ENCODE measurements around the gene LRP6.

- TF ChIP-seq, protein P1, sequence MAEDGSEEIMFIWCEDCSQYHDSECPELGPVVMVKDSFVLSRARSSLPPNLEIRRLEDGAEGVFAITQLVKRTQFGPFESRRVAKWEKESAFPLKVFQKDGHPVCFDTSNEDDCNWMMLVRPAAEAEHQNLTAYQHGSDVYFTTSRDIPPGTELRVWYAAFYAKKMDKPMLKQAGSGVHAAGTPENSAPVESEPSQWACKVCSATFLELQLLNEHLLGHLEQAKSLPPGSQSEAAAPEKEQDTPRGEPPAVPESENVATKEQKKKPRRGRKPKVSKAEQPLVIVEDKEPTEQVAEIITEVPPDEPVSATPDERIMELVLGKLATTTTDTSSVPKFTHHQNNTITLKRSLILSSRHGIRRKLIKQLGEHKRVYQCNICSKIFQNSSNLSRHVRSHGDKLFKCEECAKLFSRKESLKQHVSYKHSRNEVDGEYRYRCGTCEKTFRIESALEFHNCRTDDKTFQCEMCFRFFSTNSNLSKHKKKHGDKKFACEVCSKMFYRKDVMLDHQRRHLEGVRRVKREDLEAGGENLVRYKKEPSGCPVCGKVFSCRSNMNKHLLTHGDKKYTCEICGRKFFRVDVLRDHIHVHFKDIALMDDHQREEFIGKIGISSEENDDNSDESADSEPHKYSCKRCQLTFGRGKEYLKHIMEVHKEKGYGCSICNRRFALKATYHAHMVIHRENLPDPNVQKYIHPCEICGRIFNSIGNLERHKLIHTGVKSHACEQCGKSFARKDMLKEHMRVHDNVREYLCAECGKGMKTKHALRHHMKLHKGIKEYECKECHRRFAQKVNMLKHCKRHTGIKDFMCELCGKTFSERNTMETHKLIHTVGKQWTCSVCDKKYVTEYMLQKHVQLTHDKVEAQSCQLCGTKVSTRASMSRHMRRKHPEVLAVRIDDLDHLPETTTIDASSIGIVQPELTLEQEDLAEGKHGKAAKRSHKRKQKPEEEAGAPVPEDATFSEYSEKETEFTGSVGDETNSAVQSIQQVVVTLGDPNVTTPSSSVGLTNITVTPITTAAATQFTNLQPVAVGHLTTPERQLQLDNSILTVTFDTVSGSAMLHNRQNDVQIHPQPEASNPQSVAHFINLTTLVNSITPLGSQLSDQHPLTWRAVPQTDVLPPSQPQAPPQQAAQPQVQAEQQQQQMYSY (CRISPR knock-in tag; IDR thresholded peaks at IDR 0.05) = no peak
- TF ChIP-seq SOX5 (CRISPR knock-in tag; IDR thresholded peaks at IDR 0.05; ENCODE audit: borderline replicate concordance) (no peak), FOXK1 (CRISPR knock-in tag; IDR thresholded peaks at IDR 0.05; ENCODE audit: borderline replicate concordance, low read depth) (no peak)
- TF ChIP-seq, protein P2, sequence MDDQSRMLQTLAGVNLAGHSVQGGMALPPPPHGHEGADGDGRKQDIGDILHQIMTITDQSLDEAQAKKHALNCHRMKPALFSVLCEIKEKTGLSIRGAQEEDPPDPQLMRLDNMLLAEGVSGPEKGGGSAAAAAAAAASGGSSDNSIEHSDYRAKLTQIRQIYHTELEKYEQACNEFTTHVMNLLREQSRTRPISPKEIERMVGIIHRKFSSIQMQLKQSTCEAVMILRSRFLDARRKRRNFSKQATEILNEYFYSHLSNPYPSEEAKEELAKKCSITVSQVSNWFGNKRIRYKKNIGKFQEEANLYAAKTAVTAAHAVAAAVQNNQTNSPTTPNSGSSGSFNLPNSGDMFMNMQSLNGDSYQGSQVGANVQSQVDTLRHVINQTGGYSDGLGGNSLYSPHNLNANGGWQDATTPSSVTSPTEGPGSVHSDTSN (CRISPR knock-in tag; IDR thresholded peaks at IDR 0.05; ENCODE audit: borderline replicate concordance) = no peak
Measured at GRCh38 chr12:12069821-12070548, 196.9 kb downstream of the LRP6 start.

All from HepG2 (cell line).